Neural progenitor cell (in vitro differentiated cells): Measurements from ENCODE around the gene SLC51B.

Source experiments
- EZH2 ChIP-seq: fragments of 200-600 bp; sonication (generic); IDR thresholded peaks from 2 replicates; pipeline ENCODE4 v1.6.1; 2017; ENCODE audit warnings: antibody characterized with exemption, mild to moderate bottlenecking, moderate library complexity
- EZH2phosphoT487 ChIP-seq: fragments of 200-600 bp; sonication (generic); IDR thresholded peaks from 2 replicates; pipeline ENCODE4 v1.6.1; 2017; ENCODE audit warnings: antibody characterized with exemption
- TF ChIP-seq, protein P1 (sequence below): fragments of 200-600 bp; sonication (generic); IDR thresholded peaks from 2 replicates; pipeline ENCODE4 v1.5.1; 2017; ENCODE audit warnings: antibody characterized with exemption, mild to moderate bottlenecking

DNA sequence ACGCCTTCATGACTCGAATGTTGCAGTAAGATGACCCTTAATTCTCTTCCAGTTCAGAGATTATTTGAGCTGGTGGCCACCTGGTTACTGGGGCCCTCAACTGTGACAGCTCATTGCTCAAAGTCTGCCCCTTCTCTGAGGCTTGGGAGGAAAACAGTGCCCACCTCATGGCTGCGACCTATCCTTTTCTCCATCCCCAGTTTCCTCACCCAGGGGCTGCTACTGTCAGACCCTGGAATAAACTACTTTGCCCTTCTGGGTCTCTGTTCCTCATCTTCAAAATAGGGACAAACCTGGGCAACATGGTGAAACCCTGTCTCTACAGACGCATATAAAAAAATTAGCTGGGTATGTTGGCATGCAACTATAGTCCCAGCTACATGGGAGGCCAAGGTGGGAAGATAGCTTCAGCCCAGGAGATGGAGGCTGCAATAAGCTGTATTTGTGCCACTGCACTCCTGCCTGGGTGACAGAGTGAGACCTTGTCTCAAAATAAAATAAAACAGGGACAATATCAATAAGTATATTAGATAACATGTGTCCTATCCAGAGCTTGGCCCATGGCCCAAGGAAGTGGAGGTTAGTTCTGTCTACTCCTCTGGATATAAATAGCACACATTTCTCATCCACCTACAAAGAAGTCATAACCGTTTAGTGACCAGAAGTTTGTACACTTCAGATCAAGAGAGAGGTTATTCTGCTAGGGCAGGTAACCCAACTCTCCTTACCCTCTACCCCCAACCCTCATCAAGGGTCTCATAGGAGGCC, 24.8 kb downstream of the SLC51B start:
- TF ChIP-seq, protein P1, sequence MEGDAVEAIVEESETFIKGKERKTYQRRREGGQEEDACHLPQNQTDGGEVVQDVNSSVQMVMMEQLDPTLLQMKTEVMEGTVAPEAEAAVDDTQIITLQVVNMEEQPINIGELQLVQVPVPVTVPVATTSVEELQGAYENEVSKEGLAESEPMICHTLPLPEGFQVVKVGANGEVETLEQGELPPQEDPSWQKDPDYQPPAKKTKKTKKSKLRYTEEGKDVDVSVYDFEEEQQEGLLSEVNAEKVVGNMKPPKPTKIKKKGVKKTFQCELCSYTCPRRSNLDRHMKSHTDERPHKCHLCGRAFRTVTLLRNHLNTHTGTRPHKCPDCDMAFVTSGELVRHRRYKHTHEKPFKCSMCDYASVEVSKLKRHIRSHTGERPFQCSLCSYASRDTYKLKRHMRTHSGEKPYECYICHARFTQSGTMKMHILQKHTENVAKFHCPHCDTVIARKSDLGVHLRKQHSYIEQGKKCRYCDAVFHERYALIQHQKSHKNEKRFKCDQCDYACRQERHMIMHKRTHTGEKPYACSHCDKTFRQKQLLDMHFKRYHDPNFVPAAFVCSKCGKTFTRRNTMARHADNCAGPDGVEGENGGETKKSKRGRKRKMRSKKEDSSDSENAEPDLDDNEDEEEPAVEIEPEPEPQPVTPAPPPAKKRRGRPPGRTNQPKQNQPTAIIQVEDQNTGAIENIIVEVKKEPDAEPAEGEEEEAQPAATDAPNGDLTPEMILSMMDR: no peak
- TF ChIP-seq EZH2: no peak
- TF ChIP-seq EZH2phosphoT487: no peak
